Measurements from ENCODE around the gene SLC16A8. TPM values are rescaled to one million over a fixed set of nuclear protein-coding genes. Genes with fewer than 3 reads are reported as not detected.

The SLC16A8 gene
- total RNA-seq, 2 donors from 2014 or later, result 0.28 TPM; not detected in 1

- Histone ChIP-seq H3K9me3 (no peaks in the 10 kb centered on the region), H3K4me3 (no peak overlapping the region), H3K36me3 (no peaks in the 10 kb centered on the region), H3K4me1 (peaks cover 0 to 29% of the 10 kb centered on the region in 2 donors), H3K27ac (no peak overlapping the region), H3K27me3 (no peaks in the 10 kb centered on the region)
- no peak for TF ChIP-seq CTCF (IDR thresholded peaks at IDR 0.05)
- DNase-seq (ENCODE audit: low spot score), result no peak
These were observed 2.2 kb upstream of the SLC16A8 start for GRCh38 chr22:38086001-38086845.

GRCh38 chr22:38085501-38085900 is 1.5 kb upstream of the SLC16A8 start:
- Histone ChIP-seq H3K27me3 (no peaks in the 10 kb centered on the region), H3K9me3 (no peaks in the 10 kb centered on the region), H3K36me3 (no peaks in the 10 kb centered on the region), H3K27ac (no peak overlapping the region), H3K4me1 (peaks cover 0 to 35% of the 10 kb centered on the region in 2 donors), H3K4me3 (no peak overlapping the region)
- no peak for DNase-seq (ENCODE audit: low spot score)
- TF ChIP-seq CTCF (IDR thresholded peaks at IDR 0.05), result no peak

- no peak for TF ChIP-seq CTCF (IDR thresholded peaks at IDR 0.05)
- no peak overlapping the region for H3K27ac ChIP-seq
- no peaks in the 10 kb centered on the region for H3K9me3 ChIP-seq
- H3K4me1 ChIP-seq, result peaks cover 0 to 37% of the 10 kb centered on the region in 2 donors
- H3K4me3 ChIP-seq, result no peak overlapping the region
- DNase-seq (ENCODE audit: low spot score), result no peak
- no peaks in the 10 kb centered on the region for H3K36me3 ChIP-seq
- no peaks in the 10 kb centered on the region for H3K27me3 ChIP-seq
These were observed 1.1 kb upstream of the SLC16A8 start for GRCh38 chr22:38085056-38085455.

- DNase-seq (ENCODE audit: low spot score), result no peak
- Histone ChIP-seq H3K9me3 (no peaks in the 10 kb centered on the region), H3K27ac (no peak overlapping the region), H3K36me3 (no peaks in the 10 kb centered on the region), H3K4me3 (no peak overlapping the region), H3K27me3 (no peaks in the 10 kb centered on the region), H3K4me1 (peaks cover 0 to 21% of the 10 kb centered on the region in 2 donors)
- TF ChIP-seq CTCF (IDR thresholded peaks at IDR 0.05), result no peak
These were observed 836 bp downstream of the SLC16A8 start for GRCh38 chr22:38082986-38083710.

- H3K36me3 ChIP-seq, result no peaks in the 10 kb centered on the region
- peak overlapping the region in 1 of 2 donors; percentile 50 for H3K4me3 ChIP-seq
- no peaks in the 10 kb centered on the region for H3K9me3 ChIP-seq
- peak overlapping the region in 1 of 2 donors; percentile 51 for H3K27ac ChIP-seq
- TF ChIP-seq CTCF (IDR thresholded peaks at IDR 0.05), result no peak
- H3K4me1 ChIP-seq, result peaks cover 0 to 21% of the 10 kb centered on the region in 2 donors
- DNase-seq (ENCODE audit: low spot score), result no peak
- no peaks in the 10 kb centered on the region for H3K27me3 ChIP-seq
These were observed 1.8 kb downstream of the SLC16A8 start for GRCh38 chr22:38081941-38082828.

Measured in right atrium auricular region (tissue), 2 donors.